ENCODE data around the gene COMMD1.
A peak's percentile ranks its signal among the peaks of the same experiment; 100 is the strongest.
"Not testable (repeated sequence)": the region's sequence is repeated elsewhere in the genome, so short reads cannot be mapped to it uniquely, and the experiment has no call there.

Gene COMMD1

DNA sequence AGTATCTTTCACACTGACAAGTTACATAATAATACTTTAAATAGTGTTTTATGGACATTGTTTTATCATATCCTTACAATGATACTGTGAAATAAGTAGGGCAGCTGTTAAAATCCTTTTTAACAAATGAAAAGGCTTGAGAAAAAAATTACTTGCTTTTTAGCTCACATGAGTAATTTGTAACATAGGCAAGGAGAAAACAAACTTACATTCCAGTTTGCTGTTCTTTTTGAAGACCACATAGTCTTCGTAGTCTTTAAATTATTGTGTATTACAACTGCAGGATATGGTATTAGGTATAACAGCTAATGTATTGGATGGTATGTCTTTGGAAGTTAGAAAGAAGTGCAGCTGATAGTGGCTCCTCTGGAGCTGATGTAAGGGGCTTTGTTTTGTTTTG lies 130.8 kb downstream of the COMMD1 start:
- DNase-seq: no peak

DNA sequence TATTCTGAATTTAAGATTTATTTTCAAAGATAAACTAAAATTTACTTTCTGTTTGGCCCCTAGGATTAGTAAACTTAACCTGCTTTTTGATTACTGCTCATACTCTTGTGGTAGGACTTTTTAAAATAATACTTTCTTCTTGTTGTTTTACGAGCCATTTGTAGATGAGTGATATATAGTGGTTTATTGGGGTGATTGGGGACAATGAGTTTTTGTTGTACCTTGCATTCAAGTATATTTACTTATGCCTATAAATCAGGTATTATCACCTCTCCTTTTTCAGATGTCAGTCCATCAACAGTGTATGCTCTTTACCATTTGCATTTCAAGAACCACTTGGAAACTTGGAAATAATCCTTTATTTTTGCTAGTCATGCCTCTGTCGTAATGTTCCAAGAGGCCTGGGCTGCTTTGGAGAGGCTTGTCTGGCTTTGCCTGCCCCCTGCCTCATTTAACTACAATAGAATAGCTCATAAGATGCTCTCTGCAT lies 131.3 kb downstream of the COMMD1 start:
- DNase-seq: peak; percentile 37

DNA sequence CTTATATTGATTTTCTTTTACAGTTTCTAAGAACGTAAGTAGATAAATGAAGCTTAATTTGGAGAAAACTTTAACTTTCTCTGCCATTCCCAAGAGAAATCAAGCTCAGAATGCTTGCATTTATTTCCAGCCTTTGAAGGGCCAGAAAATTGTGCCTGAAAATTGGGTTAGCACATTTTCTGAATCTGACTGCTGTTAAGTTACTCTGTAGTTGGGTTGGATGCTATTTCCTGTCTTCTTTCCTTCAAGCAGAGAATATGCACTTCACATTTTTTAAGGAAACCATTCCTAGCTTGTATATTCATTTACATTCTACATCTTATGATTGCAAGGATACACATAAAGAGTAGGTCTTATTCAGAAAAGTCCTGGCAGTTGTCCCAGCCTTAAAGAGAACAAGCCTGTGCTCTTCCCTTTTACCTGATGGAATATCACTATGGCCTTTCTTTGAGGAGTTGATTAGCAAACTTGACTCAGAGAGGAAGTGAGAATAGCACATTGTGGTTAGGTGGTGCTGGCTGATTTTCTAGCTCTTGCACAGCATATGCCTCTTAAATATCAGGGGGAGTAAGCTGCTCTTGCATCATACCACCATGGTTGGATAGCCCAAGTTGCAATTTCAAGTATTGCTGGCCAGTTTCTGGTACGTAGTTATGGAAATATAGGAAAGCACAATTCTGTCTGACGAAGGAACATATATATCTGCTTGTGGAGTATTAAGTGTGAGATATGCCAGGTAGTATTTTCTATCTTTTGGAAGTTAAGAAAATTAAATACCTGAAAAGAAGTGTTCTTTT lies 133.7 kb downstream of the COMMD1 start:
- DNase-seq: no peak

GRCh38 chr2:62040926-62041325 lies 135.5 kb downstream of the COMMD1 start:
- DNase-seq: no peak

GRCh38 chr2:62041701-62042385 lies 136.4 kb downstream of the COMMD1 start:
- not testable (repeated sequence) for DNase-seq

- no peak for DNase-seq
Observed at GRCh38 chr2:62042400-62042799, 136.9 kb downstream of the COMMD1 start.

DNA sequence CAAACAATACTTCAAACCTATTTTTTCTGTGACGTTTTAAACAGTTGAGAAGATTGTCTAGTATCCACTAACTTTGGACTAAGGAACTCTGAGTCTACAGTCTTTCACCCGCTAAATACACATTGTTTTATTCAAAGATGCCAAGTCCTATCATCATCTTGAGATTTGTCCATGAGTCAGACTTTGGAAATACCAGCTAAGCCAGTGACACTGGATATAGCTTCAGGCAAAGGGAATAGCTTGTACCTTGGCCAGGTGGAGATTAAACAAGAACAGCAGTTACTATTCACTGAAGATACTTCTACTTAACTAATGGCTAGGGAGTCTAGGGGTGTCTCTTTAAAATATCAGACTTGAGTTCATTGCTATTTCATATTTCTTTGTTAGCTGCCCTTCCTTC lies 137.5 kb downstream of the COMMD1 start:
- DNase-seq: no peak

DNA sequence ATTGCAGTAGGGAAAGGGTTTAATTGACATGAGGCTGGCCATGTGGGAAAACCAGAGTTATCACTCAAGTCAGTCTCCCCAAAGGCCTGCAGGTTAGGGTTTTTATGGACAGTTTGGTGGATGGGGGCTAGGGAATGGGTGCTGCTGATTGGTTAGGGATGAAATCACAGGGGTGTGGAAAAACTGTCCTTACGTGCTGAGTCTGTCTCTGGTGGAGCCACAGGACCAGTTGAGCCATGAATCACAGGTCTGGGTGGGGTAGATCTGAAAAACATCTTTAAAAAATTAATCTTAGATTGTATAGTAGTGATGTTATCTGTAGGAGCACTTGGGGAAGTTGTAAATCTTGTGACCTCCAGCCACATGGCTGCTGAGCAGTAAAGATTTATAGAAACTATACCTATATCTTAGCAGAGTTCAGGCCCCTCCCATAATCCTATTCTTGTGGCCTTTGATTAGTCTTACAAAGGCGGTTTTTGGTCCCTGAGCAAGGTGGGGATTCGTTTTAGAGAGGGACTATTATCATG lies 139.6 kb downstream of the COMMD1 start:
- no peak for DNase-seq

- DNase-seq: no peak
Observed at GRCh38 chr2:62046141-62046540, 140.7 kb downstream of the COMMD1 start.

DNA sequence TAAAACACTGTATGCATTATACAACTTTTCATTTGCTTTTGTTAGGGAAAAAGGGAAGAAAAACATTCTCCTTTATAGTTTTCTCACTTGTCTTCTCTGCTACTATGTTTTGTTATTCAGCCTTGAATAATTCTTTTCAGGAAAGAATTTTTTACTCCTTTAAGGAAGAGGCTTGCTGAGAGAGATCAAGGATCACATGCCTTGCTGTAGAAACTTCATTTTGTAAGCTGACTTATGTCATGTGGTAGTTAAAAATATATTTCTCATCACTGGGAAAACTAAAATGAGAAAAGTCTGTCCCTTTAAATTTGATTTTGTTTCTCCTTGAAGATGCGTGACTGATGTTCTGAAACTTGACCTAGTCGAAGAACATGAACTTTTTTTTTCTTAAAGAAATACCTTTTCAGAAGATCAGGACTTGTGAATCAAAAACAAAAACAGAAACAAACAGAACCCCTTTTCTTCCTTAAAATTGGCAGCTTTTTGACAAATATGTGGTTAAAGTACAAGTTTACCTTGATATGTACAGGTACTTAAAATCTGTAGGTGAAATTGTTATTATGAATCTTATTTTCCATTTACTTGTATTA lies 145.1 kb downstream of the COMMD1 start:
- no peak for DNase-seq

DNA sequence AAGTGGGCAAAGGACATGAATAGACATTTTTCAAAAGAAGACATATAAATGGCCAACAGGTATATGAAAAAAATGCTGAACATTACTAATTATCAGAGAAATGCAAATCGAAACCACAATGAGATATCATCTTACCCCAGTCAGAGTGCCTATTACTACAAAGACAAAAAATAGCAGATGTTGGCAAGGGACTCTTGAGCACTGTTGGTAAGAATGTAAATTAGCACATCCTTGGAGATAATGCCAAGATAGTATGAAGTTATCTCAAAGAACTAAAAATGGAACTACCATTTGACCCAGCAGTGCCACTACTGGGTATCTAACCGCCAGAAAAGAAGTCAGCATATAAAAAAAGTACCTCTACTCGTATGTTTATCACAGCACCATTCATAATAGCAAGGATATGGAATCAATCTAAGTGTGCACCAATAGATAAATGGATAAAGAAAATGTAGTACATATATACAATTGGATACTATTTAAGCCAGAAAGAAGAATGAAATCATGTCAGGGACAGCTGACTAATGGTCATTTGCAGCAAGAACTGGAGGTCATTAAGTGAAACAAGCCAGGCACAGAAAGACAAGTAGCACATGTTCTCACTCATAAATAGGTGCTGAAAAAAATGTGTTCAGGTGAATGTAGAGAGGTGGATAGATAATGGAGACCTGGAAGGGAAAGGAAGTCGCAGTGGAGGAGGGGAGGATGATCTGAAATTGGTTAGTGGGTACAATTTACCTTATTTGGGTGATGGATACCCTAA lies 148.7 kb downstream of the COMMD1 start:
- no peak for DNase-seq

GRCh38 chr2:62054916-62055450 lies 149.5 kb downstream of the COMMD1 start:
- no peak for DNase-seq

DNA sequence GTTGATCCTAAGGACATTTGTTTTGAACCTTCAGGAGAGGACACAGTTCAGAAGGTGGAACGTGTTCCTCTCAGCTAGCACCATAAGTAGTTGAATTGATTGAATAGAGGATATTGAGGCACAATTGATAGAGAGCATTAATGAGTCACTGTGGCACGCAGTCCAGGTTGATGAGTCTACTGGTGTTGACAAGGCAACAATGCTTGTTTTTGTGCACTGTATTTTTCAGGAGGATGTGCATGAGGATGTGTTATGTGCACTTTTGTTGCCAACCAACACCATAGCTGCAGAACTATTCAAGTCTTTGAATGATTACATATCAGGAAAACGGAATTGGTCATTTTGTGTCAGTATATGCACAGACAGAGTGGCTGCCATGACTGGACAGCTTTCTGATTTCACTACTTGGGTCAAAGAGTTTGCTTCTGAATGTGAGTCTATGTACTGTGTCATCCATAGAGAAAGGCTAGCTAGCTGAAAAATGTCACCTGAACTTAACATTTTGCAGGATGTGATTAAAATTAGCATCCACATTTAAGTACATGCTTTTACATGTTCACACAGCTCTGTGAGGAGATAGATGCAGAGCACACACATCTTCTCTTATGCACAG lies 150.4 kb downstream of the COMMD1 start:
- DNase-seq: no peak

GRCh38 chr2:62056341-62056740 lies 150.9 kb downstream of the COMMD1 start:
- no peak for DNase-seq

- no peak for DNase-seq
Observed at GRCh38 chr2:62065243-62065642, 159.8 kb downstream of the COMMD1 start.

DNA sequence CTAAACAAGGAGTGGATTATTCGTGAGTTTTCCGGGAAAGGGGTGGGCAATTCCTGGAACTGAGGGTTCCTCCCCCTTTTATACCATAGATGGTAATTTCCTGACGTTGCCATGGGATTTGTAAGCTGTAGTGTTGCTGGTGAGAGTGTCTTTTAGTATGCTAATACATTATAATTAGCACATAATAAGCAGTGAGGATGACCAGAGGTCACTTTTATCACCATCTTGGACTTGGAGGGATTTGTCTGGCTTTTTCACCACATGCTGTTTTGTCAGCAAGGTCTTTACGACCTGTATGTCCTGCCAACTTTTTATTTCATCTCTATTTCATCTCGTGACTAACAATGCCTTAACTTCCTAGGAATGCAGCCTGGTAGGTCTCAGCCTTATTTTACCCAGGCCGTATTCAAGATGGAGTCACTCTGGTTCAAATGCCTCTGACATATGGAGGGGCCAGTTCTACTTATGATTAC lies 165.7 kb downstream of the COMMD1 start:
- DNase-seq: no peak

GRCh38 chr2:62071760-62072680 lies 166.5 kb downstream of the COMMD1 start:
- no peak for DNase-seq

DNA sequence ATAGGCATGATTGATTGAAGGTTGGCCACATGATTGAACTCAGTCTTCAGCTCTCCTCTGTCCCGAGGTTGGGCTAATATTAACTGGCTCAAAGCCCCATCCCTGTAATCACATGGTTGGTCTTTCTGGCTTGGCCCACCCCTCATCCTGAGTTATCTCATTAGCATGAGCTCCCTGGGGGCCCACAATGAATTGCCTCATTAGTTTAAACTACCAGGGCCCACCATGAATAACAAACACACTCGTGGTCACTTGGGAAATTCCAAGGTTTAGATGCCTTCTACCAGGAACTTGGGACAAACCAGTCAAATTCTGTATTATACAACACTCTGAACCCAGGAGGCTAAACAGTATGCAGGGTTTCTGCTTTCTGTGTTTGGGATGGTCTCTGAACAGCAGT lies 168.8 kb downstream of the COMMD1 start:
- DNase-seq: no peak

- no peak for DNase-seq
Observed at GRCh38 chr2:62076980-62077638, 171.6 kb downstream of the COMMD1 start.

GRCh38 chr2:62084801-62085200 lies 179.3 kb downstream of the COMMD1 start:
- no peak for DNase-seq

Data from DMS79 (cell line).